ENCODE measurements around the gene DHRSX. TPM values are rescaled to one million over a fixed set of nuclear protein-coding genes. Genes with fewer than 3 reads are reported as not detected.
A peak's percentile ranks its signal among the peaks of the same experiment; 100 is the strongest.

DHRSX gene
- total and polyA plus RNA-seq, 2 donors from 2014 or later = 26.4 to 30.0 TPM

DNA sequence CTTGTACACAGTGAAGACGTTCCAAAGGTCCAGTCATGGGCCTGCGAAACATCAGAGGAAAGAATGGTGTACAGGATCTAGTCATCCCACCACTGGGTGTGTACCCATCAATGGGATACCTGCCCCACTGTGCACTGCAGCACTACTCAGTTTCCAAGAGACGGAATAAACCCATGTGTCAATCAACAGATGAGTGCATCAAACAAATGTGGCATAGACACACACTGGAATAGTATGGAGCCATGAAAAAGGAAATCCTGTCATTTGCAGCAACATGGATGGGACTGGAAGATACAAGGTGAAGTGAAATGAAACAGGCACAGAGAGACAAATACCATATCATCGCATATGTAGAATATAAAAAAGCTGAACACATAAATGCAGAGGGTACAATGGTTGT lies 48.0 kb downstream of the DHRSX start:
- Histone ChIP-seq H3K9ac (ENCODE audit: low read length in 3 of 3) (no peak overlapping the region), H3K27ac (ENCODE audit: low read depth in 2 of 2, low read length in 2 of 2) (no peak overlapping the region), H3K36me3 (ENCODE audit: control insufficient read depth in 2 of 3, insufficient read depth in 3 of 3, low read length in 3 of 3) (no peaks in the 10 kb centered on the region), H3K9me3 (ENCODE audit: control insufficient read depth in 2 of 3, insufficient read depth in 1 of 3, low read length in 3 of 3) (no peaks in the 10 kb centered on the region), H3K4me1 (ENCODE audit: control insufficient read depth in 2 of 3, insufficient read depth in 2 of 3, low read depth in 1 of 3, low read length in 3 of 3) (peaks cover 0 to 5% (median 0%) of the 10 kb centered on the region in 3 donors), H3K4me3 (ENCODE audit: low read length in 3 of 3) (no peak overlapping the region), H3K27me3 (ENCODE audit: control insufficient read depth, insufficient read depth, low read length) (no peaks in the 10 kb centered on the region)
- intact Hi-C loops (cut with DNase I) = no loop called here
- TF ChIP-seq, protein P1, sequence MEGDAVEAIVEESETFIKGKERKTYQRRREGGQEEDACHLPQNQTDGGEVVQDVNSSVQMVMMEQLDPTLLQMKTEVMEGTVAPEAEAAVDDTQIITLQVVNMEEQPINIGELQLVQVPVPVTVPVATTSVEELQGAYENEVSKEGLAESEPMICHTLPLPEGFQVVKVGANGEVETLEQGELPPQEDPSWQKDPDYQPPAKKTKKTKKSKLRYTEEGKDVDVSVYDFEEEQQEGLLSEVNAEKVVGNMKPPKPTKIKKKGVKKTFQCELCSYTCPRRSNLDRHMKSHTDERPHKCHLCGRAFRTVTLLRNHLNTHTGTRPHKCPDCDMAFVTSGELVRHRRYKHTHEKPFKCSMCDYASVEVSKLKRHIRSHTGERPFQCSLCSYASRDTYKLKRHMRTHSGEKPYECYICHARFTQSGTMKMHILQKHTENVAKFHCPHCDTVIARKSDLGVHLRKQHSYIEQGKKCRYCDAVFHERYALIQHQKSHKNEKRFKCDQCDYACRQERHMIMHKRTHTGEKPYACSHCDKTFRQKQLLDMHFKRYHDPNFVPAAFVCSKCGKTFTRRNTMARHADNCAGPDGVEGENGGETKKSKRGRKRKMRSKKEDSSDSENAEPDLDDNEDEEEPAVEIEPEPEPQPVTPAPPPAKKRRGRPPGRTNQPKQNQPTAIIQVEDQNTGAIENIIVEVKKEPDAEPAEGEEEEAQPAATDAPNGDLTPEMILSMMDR (IDR thresholded peaks at IDR 0.05; ENCODE audit: borderline replicate concordance, extremely low read depth, insufficient read depth) = no peak
- DNase-seq (no peak), FAIRE-seq (no peak)

DNA sequence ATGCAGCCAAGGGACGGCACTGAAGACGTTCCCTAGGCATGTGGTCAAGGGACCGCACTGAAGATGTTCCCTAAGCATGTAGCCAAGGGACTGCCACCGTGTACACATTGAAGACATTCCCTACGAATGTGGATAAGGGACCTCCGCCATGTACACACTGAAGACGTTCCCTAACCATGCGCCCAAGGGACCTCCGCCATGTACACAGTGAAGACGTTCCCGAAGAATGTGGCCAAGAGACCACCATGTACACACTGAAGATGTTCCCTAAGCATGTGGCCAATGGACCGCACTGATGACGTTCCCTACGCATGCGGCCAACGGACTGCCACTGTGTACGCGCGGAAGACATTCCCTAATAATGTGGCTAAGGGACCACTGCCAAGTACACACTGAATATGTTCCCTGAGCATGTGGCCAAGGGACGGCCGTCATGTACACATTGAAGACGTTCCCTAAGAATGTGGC lies 48.4 kb downstream of the DHRSX start:
- FAIRE-seq (no peak), DNase-seq (no peak)
- Histone ChIP-seq H3K9me3 (ENCODE audit: control insufficient read depth in 2 of 3, insufficient read depth in 1 of 3, low read length in 3 of 3) (no peaks in the 10 kb centered on the region), H3K36me3 (ENCODE audit: control insufficient read depth in 2 of 3, insufficient read depth in 3 of 3, low read length in 3 of 3) (no peaks in the 10 kb centered on the region), H3K27ac (ENCODE audit: low read depth in 2 of 2, low read length in 2 of 2) (no peak overlapping the region), H3K4me3 (ENCODE audit: low read length in 3 of 3) (no peak overlapping the region), H3K9ac (ENCODE audit: low read length in 3 of 3) (no peak overlapping the region), H3K4me1 (ENCODE audit: control insufficient read depth in 2 of 3, insufficient read depth in 2 of 3, low read depth in 1 of 3, low read length in 3 of 3) (peaks cover 0 to 5% (median 0%) of the 10 kb centered on the region in 3 donors), H3K27me3 (ENCODE audit: control insufficient read depth, insufficient read depth, low read length) (no peaks in the 10 kb centered on the region)
- TF ChIP-seq, protein P1 (IDR thresholded peaks at IDR 0.05; ENCODE audit: borderline replicate concordance, extremely low read depth, insufficient read depth) = no peak
- intact Hi-C loops (cut with DNase I) = no loop called here

DNA sequence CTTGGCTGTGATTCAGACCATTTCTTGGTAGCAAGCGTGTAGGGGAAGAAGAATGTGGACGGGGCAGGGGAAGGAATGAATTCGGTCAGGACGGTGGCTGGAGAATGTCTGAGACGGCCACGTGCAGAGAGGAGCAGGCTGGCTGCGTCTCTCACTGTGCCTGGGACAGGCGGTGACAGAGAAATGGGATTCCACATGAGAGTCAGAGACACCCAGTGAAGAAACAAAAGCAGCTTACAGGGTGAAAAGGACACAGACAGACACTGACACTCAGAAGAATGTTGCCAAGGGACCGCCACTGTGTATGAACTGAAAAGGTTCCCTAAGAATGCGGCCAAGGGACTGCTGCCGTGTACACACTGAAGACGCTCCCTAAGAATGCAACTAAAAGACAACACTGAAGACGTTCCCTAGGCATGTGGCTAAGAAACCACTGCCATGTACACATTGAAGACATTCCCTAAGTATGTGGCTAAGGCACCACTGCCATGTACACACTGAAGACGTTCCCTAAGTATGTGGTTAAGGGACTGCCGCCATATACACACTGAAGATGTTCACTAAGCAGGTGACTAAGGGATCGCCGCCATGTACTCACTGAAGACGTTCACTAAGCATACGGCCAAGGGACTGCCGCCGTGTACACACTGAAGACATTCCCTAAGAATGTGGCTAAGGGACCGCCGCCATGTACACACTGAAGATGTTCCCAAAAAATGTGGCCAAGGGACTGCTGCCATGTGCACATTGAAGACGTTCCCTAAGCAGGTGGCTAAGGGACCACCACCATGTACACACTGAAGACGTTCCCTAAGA lies 49.1 kb downstream of the DHRSX start:
- intact Hi-C loops (cut with DNase I) = no loop called here
- no peak for FAIRE-seq
- DNase-seq = peak in 1 of 5 donors; percentile 17
- no peaks in the 10 kb centered on the region for H3K36me3 ChIP-seq (ENCODE audit: control insufficient read depth in 2 of 3, insufficient read depth in 3 of 3, low read length in 3 of 3)
- H3K4me3 ChIP-seq (ENCODE audit: low read length in 3 of 3) = no peak overlapping the region
- peaks cover 0 to 5% (median 0%) of the 10 kb centered on the region in 3 donors for H3K4me1 ChIP-seq (ENCODE audit: control insufficient read depth in 2 of 3, insufficient read depth in 2 of 3, low read depth in 1 of 3, low read length in 3 of 3)
- no peaks in the 10 kb centered on the region for H3K27me3 ChIP-seq (ENCODE audit: control insufficient read depth, insufficient read depth, low read length)
- no peak overlapping the region for H3K27ac ChIP-seq (ENCODE audit: low read depth in 2 of 2, low read length in 2 of 2)
- H3K9ac ChIP-seq (ENCODE audit: low read length in 3 of 3) = no peak overlapping the region
- no peaks in the 10 kb centered on the region for H3K9me3 ChIP-seq (ENCODE audit: control insufficient read depth in 2 of 3, insufficient read depth in 1 of 3, low read length in 3 of 3)
- TF ChIP-seq, protein P1 (IDR thresholded peaks at IDR 0.05; ENCODE audit: borderline replicate concordance, extremely low read depth, insufficient read depth) = no peak
